Upper lobe of right lung (tissue), 1 donor: Measurements from ENCODE around the gene SERPINA4. TPM values are rescaled to one million over a fixed set of nuclear protein-coding genes. Genes with fewer than 3 reads are reported as not detected.
A peak's percentile ranks its signal among the peaks of the same experiment; 100 is the strongest.

Experiments used
- ATAC-seq: fragments of 200-7000 bp; cut with Tn5 transposase; one replicate; pipeline ENCODE4 v1.9.1; 2020; ENCODE audit warnings: mild to moderate bottlenecking, moderate library complexity
- DNase-seq: peaks from one replicate; pipeline ENCODE4 v3.0.0-alpha.2; 2020
- H3K27ac ChIP-seq: fragments of 200-600 bp; one replicate; pipeline ENCODE4 v1.8.0; 2022
- H3K27me3 ChIP-seq: fragments of 200-600 bp; one replicate; pipeline ENCODE4 v1.8.0; 2022; ENCODE audit warnings: mild to moderate bottlenecking
- H3K36me3 ChIP-seq: fragments of 200-600 bp; one replicate; pipeline ENCODE4 v1.8.0; 2022
- H3K4me1 ChIP-seq: fragments of 200-600 bp; one replicate; pipeline ENCODE4 v1.8.0; 2022
- H3K4me3 ChIP-seq: fragments of 200-600 bp; one replicate; pipeline ENCODE4 v1.8.0; 2022; ENCODE audit warnings: mild to moderate bottlenecking
- H3K9me3 ChIP-seq: fragments of 200-600 bp; one replicate; pipeline ENCODE4 v1.8.0; 2022
- CTCF ChIP-seq: fragments of 200-600 bp; IDR thresholded peaks from one replicate; pipeline ENCODE4 v1.8.0; 2022; ENCODE audit warnings: antibody characterized with exemption
- intact Hi-C: fragments of 100-400 bp; cut with DNase I; formaldehyde crosslinking; loops from one replicate; pipeline ENCODE4 v1.11.0; 2022
- total RNA-seq: library from RNA; stranded (reverse); fragmentation: NEBNext Ultra II Directional; extraction: Animal tissue kit (Norgen Biotek cat#: 25700); gene quantifications from one replicate; pipeline ENCODE4 v1.2.1, GENCODE V29; 2021
- donor health status: DM: no; HTN: yes; CAD: no; lungs with severe emphysema.

The SERPINA4 gene
- total RNA-seq, 1 donor from 2014 or later, result not detected

- ATAC-seq, result peak; percentile 7
- Histone ChIP-seq H3K9me3 (no peaks in the 10 kb centered on the region), H3K36me3 (no peaks in the 10 kb centered on the region), H3K27ac (no peak overlapping the region), H3K4me3 (no peak overlapping the region), H3K4me1 (no peaks in the 10 kb centered on the region), H3K27me3 (peaks cover 4% of the 10 kb centered on the region)
- intact Hi-C loops, result no loop called here
- no peak for DNase-seq
- TF ChIP-seq CTCF, result no peak
These were observed 12.9 kb upstream of the SERPINA4 start for GRCh38 chr14:94548131-94548998.

GRCh38 chr14:94548999-94549985 lies 11.9 kb upstream of the SERPINA4 start:
- peaks cover 4% of the 10 kb centered on the region for H3K27me3 ChIP-seq
- TF ChIP-seq CTCF, result peak; percentile 92
- no peak overlapping the region for H3K27ac ChIP-seq
- no peak overlapping the region for H3K4me3 ChIP-seq
- ATAC-seq (peak; percentile 79), DNase-seq (no peak)
- no peaks in the 10 kb centered on the region for H3K4me1 ChIP-seq
- H3K36me3 ChIP-seq, result no peaks in the 10 kb centered on the region
- peaks cover under 1% of the 10 kb centered on the region for H3K9me3 ChIP-seq
- intact Hi-C loops, result no loop called here

DNA sequence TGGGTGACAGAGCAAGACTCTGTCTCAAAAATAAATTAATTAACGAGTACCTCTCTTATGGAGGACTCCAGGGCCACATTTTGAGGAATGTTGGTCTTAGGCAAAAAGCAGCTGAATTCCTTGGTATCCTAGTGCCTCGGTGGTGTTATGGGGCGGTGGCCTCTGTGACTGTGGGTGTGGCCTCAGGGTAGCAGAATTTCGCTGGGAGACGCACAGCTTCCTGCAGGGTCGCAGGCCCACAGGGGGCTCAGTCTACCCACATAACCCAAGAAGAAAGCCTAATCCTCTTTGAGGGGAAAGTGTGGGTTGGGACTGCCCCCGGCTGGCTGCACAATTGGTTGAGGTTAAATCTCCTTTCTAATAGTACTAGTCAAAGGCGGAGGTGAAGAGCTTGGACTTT lies 11.2 kb upstream of the SERPINA4 start:
- Histone ChIP-seq H3K4me3 (no peak overlapping the region), H3K36me3 (no peaks in the 10 kb centered on the region), H3K9me3 (peaks cover 4% of the 10 kb centered on the region), H3K27me3 (peaks cover 11% of the 10 kb centered on the region), H3K4me1 (no peaks in the 10 kb centered on the region), H3K27ac (no peak overlapping the region)
- intact Hi-C loops, result no loop called here
- no peak for TF ChIP-seq CTCF
- ATAC-seq, result no peak
- DNase-seq, result no peak

GRCh38 chr14:94555991-94556390 lies 5.3 kb upstream of the SERPINA4 start:
- TF ChIP-seq CTCF, result no peak
- H3K4me3 ChIP-seq, result no peak overlapping the region
- H3K27me3 ChIP-seq, result peaks cover 11% of the 10 kb centered on the region
- H3K36me3 ChIP-seq, result no peaks in the 10 kb centered on the region
- no peaks in the 10 kb centered on the region for H3K4me1 ChIP-seq
- ATAC-seq (no peak), DNase-seq (no peak)
- H3K9me3 ChIP-seq, result peaks cover 4% of the 10 kb centered on the region
- intact Hi-C loops, result no loop called here
- no peak overlapping the region for H3K27ac ChIP-seq

DNA sequence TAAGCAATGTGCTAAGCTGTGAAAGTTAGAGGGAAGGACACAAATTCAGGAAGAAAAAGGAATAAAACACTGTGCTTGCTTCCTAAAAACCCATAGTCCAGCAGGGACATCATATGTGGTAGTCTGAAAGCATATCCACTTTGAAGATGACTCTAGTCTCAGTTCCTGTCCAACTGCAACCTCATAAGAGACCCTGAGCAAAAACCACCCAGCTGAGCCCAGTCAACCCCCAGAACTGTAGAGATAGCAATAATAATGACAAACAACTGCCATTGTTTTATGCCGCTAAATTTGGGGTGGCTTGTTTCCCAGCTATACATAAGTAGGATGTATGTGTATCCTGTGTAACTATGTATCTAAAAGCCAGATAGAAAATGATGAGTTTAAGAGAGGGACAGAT lies 3.9 kb upstream of the SERPINA4 start:
- no peak for ATAC-seq
- no peaks in the 10 kb centered on the region for H3K36me3 ChIP-seq
- H3K27me3 ChIP-seq, result peaks cover 11% of the 10 kb centered on the region
- no peak for TF ChIP-seq CTCF
- peaks cover 4% of the 10 kb centered on the region for H3K9me3 ChIP-seq
- no peak overlapping the region for H3K27ac ChIP-seq
- DNase-seq, result no peak
- no peaks in the 10 kb centered on the region for H3K4me1 ChIP-seq
- intact Hi-C loops, result no loop called here
- H3K4me3 ChIP-seq, result no peak overlapping the region
